ENCODE measurements around the gene FOXL3. TPM values are rescaled to one million over a fixed set of nuclear protein-coding genes. Genes with fewer than 3 reads are reported as not detected.

Gene FOXL3
- total RNA-seq, 1 experiment from 2014 or later, result not detected

GRCh38 chr7:332646-333392 is 42.8 kb downstream of the FOXL3 start:
- POLR2A ChIA-PET, result interaction anchor here (0.7 kb wide), 1 partner anchor 298 kb away, joined by 4 read pairs; no protein-coding TSS in a partner anchor
- Histone ChIP-seq H3K4me3 (ENCODE audit: low read depth in 2 of 2, low read length in 2 of 2) (peak overlapping the region; percentile 29 to 45), H3K27ac (ENCODE audit: low read length) (no peak overlapping the region), H3K4me1 (ENCODE audit: control insufficient read depth, insufficient read depth, low read length) (no peaks in the 10 kb centered on the region; the same call in 1 of the 2 replicates), H3K27me3 (ENCODE audit: control insufficient read depth, insufficient read depth, low read length) (no peaks in the 10 kb centered on the region), H3K9me3 (ENCODE audit: control insufficient read depth, insufficient read depth, low read depth, low read length) (no peaks in the 10 kb centered on the region), H3K36me3 (ENCODE audit: control insufficient read depth, insufficient read depth, low read length) (no peaks in the 10 kb centered on the region)
- TF ChIP-seq TCF7L2 (IDR thresholded peaks at IDR 0.05; ENCODE audit: low read depth, low read length), result 0 out of 2 replicates have a peak, but pooled peaks have one; percentile 22
- TF ChIP-seq POLR2AphosphoS5 (IDR thresholded peaks at IDR 0.05; ENCODE audit: low read depth, low read length), result no peak
- 0 out of 4 replicates have a peak, but pooled peaks of 1 of the 2 experiments have one; percentile 53 for TF ChIP-seq REST (IDR thresholded peaks at IDR 0.05; ENCODE audit: insufficient read depth in 1 of 2, low read depth in 2 of 2, low read length in 1 of 2)
- peak; percentile 96 for TF ChIP-seq CTCF (IDR thresholded peaks at IDR 0.05)
- no peak for TF ChIP-seq SIN3A (IDR thresholded peaks at IDR 0.05; ENCODE audit: borderline replicate concordance, insufficient read depth, low read depth, low read length)
- intact Hi-C loops (cut with micrococcal nuclease; ENCODE audit: unreplicated experiment), result loop anchor here (5.0 kb wide), 1 partner anchor 304 kb away; no protein-coding TSS in a partner anchor
- ATAC-seq (peak; percentile 98), DNase-seq (ENCODE audit: low read depth, low spot score) (no peak)
- in situ Hi-C loops (cut with HindIII; ENCODE audit: low pct_unique_long_range_greater_than_20kb, low sequenced_read_pairs), result loop anchor here (10.0 kb wide), 1 partner anchor 162 kb away; no protein-coding TSS in a partner anchor
- no TSS peak for BruUV-seq (replicated peaks)
- CTCF ChIA-PET, result interaction anchor here (0.7 to 0.8 kb wide), 2 partner anchors 213 to 271 kb away, joined by 3 to 4 read pairs; no protein-coding TSS in a partner anchor

GRCh38 chr7:333393-333764 is 43.4 kb downstream of the FOXL3 start:
- Histone ChIP-seq H3K4me3 (ENCODE audit: low read depth in 2 of 2, low read length in 2 of 2) (no peak overlapping the region), H3K36me3 (ENCODE audit: control insufficient read depth, insufficient read depth, low read length) (no peaks in the 10 kb centered on the region), H3K9me3 (ENCODE audit: control insufficient read depth, insufficient read depth, low read depth, low read length) (no peaks in the 10 kb centered on the region), H3K4me1 (ENCODE audit: control insufficient read depth, insufficient read depth, low read length) (no peaks in the 10 kb centered on the region; the same call in 1 of the 2 replicates), H3K27ac (ENCODE audit: low read length) (no peak overlapping the region), H3K27me3 (ENCODE audit: control insufficient read depth, insufficient read depth, low read length) (no peaks in the 10 kb centered on the region)
- intact Hi-C loops (cut with micrococcal nuclease; ENCODE audit: unreplicated experiment), result loop anchor here (5.0 kb wide), 1 partner anchor 304 kb away; no protein-coding TSS in a partner anchor
- in situ Hi-C loops (cut with HindIII; ENCODE audit: low pct_unique_long_range_greater_than_20kb, low sequenced_read_pairs), result loop anchor here (10.0 kb wide), 1 partner anchor 161 kb away; no protein-coding TSS in a partner anchor
- BruUV-seq (replicated peaks), result no TSS peak
- POLR2A ChIA-PET, result interaction anchor here (0.7 kb wide), 1 partner anchor 298 kb away, joined by 4 read pairs; no protein-coding TSS in a partner anchor
- TF ChIP-seq POLR2AphosphoS5 (IDR thresholded peaks at IDR 0.05; ENCODE audit: low read depth, low read length) (no peak), SIN3A (IDR thresholded peaks at IDR 0.05; ENCODE audit: borderline replicate concordance, insufficient read depth, low read depth, low read length) (no peak), REST (IDR thresholded peaks at IDR 0.05; ENCODE audit: insufficient read depth in 1 of 2, low read depth in 2 of 2, low read length in 1 of 2) (no peak), TCF7L2 (IDR thresholded peaks at IDR 0.05; ENCODE audit: low read depth, low read length) (no peak), CTCF (IDR thresholded peaks at IDR 0.05) (no peak)
- no peak for ATAC-seq
- DNase-seq (ENCODE audit: low read depth, low spot score), result no peak
- CTCF ChIA-PET, result interaction anchor here (0.7 to 0.8 kb wide), 2 partner anchors 212 to 271 kb away, joined by 3 to 4 read pairs; no protein-coding TSS in a partner anchor

Data from Panc1 (cell line).